DOHH2 (cell line): ENCODE results near the gene FSTL4.

Experiments
- EZH2phosphoT487 ChIP-seq: fragments of 200-600 bp; sonication (generic); IDR thresholded peaks from 2 replicates; pipeline ENCODE4 v1.6.1; 2017; ENCODE audit warnings: borderline replicate concordance, mild to moderate bottlenecking, antibody characterized with exemption, low read length, moderate library complexity, mixed read lengths
- TF ChIP-seq, protein P1 (sequence below): fragments of 200-600 bp; sonication (generic); IDR thresholded peaks from one replicate; pipeline ENCODE4 v1.5.1; 2014; ENCODE audit warnings: antibody characterized with exemption, mild to moderate bottlenecking, low read depth, low read length; ENCODE audit not compliant: poor library complexity, severe bottlenecking

DNA sequence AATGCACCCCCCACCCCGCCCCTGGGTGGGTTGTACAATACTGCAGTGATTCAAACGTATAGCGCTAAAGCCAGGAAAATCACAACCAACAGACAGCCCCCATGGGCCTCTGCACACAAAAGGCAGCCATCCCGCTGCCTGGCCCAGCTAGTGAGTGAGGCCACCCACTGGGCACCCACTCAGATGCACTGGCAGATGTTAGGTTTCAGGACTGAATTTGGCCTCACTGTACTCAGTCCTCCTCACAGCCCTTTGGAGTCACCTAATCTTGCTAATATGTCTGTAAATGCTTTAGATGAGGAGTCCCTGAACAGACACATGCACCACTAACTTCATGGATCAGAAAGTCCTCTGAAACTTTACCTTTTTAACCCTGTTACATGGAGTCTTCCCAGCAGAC lies 87.7 kb downstream of the FSTL4 start:
- TF ChIP-seq, protein P1, sequence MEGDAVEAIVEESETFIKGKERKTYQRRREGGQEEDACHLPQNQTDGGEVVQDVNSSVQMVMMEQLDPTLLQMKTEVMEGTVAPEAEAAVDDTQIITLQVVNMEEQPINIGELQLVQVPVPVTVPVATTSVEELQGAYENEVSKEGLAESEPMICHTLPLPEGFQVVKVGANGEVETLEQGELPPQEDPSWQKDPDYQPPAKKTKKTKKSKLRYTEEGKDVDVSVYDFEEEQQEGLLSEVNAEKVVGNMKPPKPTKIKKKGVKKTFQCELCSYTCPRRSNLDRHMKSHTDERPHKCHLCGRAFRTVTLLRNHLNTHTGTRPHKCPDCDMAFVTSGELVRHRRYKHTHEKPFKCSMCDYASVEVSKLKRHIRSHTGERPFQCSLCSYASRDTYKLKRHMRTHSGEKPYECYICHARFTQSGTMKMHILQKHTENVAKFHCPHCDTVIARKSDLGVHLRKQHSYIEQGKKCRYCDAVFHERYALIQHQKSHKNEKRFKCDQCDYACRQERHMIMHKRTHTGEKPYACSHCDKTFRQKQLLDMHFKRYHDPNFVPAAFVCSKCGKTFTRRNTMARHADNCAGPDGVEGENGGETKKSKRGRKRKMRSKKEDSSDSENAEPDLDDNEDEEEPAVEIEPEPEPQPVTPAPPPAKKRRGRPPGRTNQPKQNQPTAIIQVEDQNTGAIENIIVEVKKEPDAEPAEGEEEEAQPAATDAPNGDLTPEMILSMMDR: no peak
- no peak for TF ChIP-seq EZH2phosphoT487
